ENCODE results near the gene EIPR1. TPM values are rescaled to one million over a fixed set of nuclear protein-coding genes. Genes with fewer than 3 reads are reported as not detected.

Gene EIPR1
- total and polyA plus RNA-seq, 2 experiments from 2014 or later: 17.4 to 46.3 TPM

GRCh38 chr2:3179626-3180025, 198.0 kb downstream of the EIPR1 start (continued):
- no peak for TF ChIP-seq ZNF462 (CRISPR knock-in tag; IDR thresholded peaks at IDR 0.05)

GRCh38 chr2:3179208-3179607, 198.4 kb downstream of the EIPR1 start:
- Mint-ChIP-seq H3K9me3 (peaks cover 8% of the 10 kb centered on the region; the same call in 1 of the 3 replicates), H3K27me3 (ENCODE audit: insufficient read depth, low read depth, poor library complexity) (peaks cover 10% of the 10 kb centered on the region), H3K27ac (no peak overlapping the region; the same call in 1 of the 2 replicates), H3K36me3 (ENCODE audit: low read depth) (no peaks in the 10 kb centered on the region; the same call in 1 of the 3 replicates), H3K4me3 (no peak overlapping the region), H3K4me1 (no peaks in the 10 kb centered on the region)
- Histone ChIP-seq H3K79me2 (replicated peaks; ENCODE audit: insufficient read depth) (no peaks in the 10 kb centered on the region), H3K27me3 (ENCODE audit: insufficient read depth) (no peaks in the 10 kb centered on the region), H3K4me2 (no peak overlapping the region), H4K20me1 (replicated peaks; ENCODE audit: insufficient read depth) (no peaks in the 10 kb centered on the region), H3K27ac (ENCODE audit: low read depth) (no peak overlapping the region), H2AFZ (no peak overlapping the region), H3F3A (replicated peaks; ENCODE audit: low read depth) (no peaks in the 10 kb centered on the region), H3K36me3 (ENCODE audit: insufficient read depth) (no peaks in the 10 kb centered on the region), H3K4me1 (ENCODE audit: insufficient read depth) (no peaks in the 10 kb centered on the region), H3K9me2 (ENCODE audit: insufficient read depth) (no peaks in the 10 kb centered on the region), H3K4me3 (no peak overlapping the region)
- TF ChIP-seq CREB1 (CRISPR knock-in tag; IDR thresholded peaks at IDR 0.05; ENCODE audit: low read depth): no peak
- TF ChIP-seq ZNF331 (CRISPR knock-in tag; IDR thresholded peaks at IDR 0.05; ENCODE audit: low read depth): no peak
- no peak for TF ChIP-seq ETS1 (IDR thresholded peaks at IDR 0.05)
- no peak for TF ChIP-seq POLR2AphosphoS5 (IDR thresholded peaks at IDR 0.05; ENCODE audit: low read depth)
- TF ChIP-seq CTCF (conservative IDR thresholded peaks at IDR 0.05; ENCODE audit: low read depth in 2 of 2): peak; percentile 70 to 79
- ATAC-seq (peak; percentile 86), DNase-seq (ENCODE audit: low spot score) (peak; percentile 79)
